Myocyte (in vitro differentiated cells): ENCODE data around the gene TOLLIP. TPM values are rescaled to one million over a fixed set of nuclear protein-coding genes. Genes with fewer than 3 reads are reported as not detected.
"Not testable (repeated sequence)": the region's sequence is repeated elsewhere in the genome, so short reads cannot be mapped to it uniquely, and the experiment has no call there.

Source experiments
- DNase-seq: peaks from one replicate; pipeline ENCODE4 v3.0.0-alpha.2; 2012; ENCODE audit warnings: low read depth
- polyA plus RNA-seq: library from polyadenylated mRNA; unstranded; fragments of >200 nt; gene quantifications from one replicate; pipeline ENCODE4 v1.2.1, GENCODE V29; 2012; ENCODE audit warnings: missing spikeins
- total RNA-seq: library from RNA; depleted of rRNA; stranded (reverse); fragments of >200 nt; gene quantifications from 2 replicates; pipeline ENCODE4 v1.2.3, GENCODE V29; 2014

The TOLLIP gene
- 38.9 and 41.6 TPM in 2 replicates for total RNA-seq
- polyA plus RNA-seq: 88.0 TPM

- DNase-seq: peak; percentile 93
Measured at GRCh38 chr11:1309498-1310317, at the start of gene TOLLIP. Gene TOLLIP, minus strand, starts transcription at chr11:1309632. Its CDS starts 134 bp downstream, at chr11:1309498.

GRCh38 chr11:1358931-1359330 is 49.5 kb upstream of the TOLLIP start:
- DNase-seq: not testable (repeated sequence)

GRCh38 chr11:1358286-1358685 is 48.9 kb upstream of the TOLLIP start:
- no peak for DNase-seq

- no peak for DNase-seq
Measured at GRCh38 chr11:1356478-1356960, 47.1 kb upstream of the TOLLIP start.

- no peak for DNase-seq
Measured at GRCh38 chr11:1356007-1356435, 46.6 kb upstream of the TOLLIP start.

- no peak for DNase-seq
Measured at GRCh38 chr11:1354125-1354938, 44.9 kb upstream of the TOLLIP start.

- no peak for DNase-seq
Measured at GRCh38 chr11:1353383-1354124, 44.1 kb upstream of the TOLLIP start.

GRCh38 chr11:1352696-1353382 is 43.4 kb upstream of the TOLLIP start:
- DNase-seq: no peak

GRCh38 chr11:1351278-1351937 is 42.0 kb upstream of the TOLLIP start:
- DNase-seq: no peak

GRCh38 chr11:1350086-1350725 is 40.8 kb upstream of the TOLLIP start:
- DNase-seq: no peak

GRCh38 chr11:1349327-1350041 is 40.1 kb upstream of the TOLLIP start:
- DNase-seq: no peak

GRCh38 chr11:1348796-1349326 is 39.4 kb upstream of the TOLLIP start:
- no peak for DNase-seq

- no peak for DNase-seq
Measured at GRCh38 chr11:1348146-1348795, 38.8 kb upstream of the TOLLIP start.

- not testable (repeated sequence) for DNase-seq
Measured at GRCh38 chr11:1347411-1347999, 38.1 kb upstream of the TOLLIP start.

- no peak for DNase-seq
Measured at GRCh38 chr11:1346669-1347390, 37.4 kb upstream of the TOLLIP start.

- DNase-seq: no peak
Measured at GRCh38 chr11:1345737-1346513, 36.5 kb upstream of the TOLLIP start.
